HepG2 (cell line): ENCODE measurements around the gene LYPD6B.

ENCODE experiments used
- EZH2 ChIP-seq: conservative IDR thresholded peaks from 2 replicates; pipeline ENCODE4 v1.6.1; 2012; ENCODE audit warnings: mild to moderate bottlenecking, low read depth, low read length, moderate library complexity
- GABPB1 ChIP-seq: IDR thresholded peaks from 2 replicates; pipeline ENCODE4 v1.6.1; 2016; ENCODE audit warnings: mild to moderate bottlenecking, missing genetic modification reagents, moderate library complexity, missing compliant biosample characterization
- HOXD1 ChIP-seq: sonication (generic); formaldehyde crosslinking; IDR thresholded peaks from 2 replicates; pipeline ENCODE4 v1.5.0; 2020; ENCODE audit warnings: missing genetic modification reagents
- JUND ChIP-seq: sonication (generic); formaldehyde crosslinking; IDR thresholded peaks from 2 replicates; pipeline ENCODE4 v1.8.0; 2022; ENCODE audit warnings: mild to moderate bottlenecking, missing genetic modification reagents
- NR2C2 ChIP-seq: sonication (generic); formaldehyde crosslinking; IDR thresholded peaks from 2 replicates; pipeline ENCODE4 v1.4.0; 2020; ENCODE audit warnings: missing genetic modification reagents, mild to moderate bottlenecking, moderate library complexity, borderline replicate concordance
- ONECUT2 ChIP-seq: sonication (generic); formaldehyde crosslinking; IDR thresholded peaks from 2 replicates; pipeline ENCODE4 v1.4.0; 2020; ENCODE audit warnings: missing genetic modification reagents
- ZNF713 ChIP-seq: sonication (generic); formaldehyde crosslinking; IDR thresholded peaks from 2 replicates; pipeline ENCODE4 v1.4.0; 2020; ENCODE audit warnings: mild to moderate bottlenecking, missing genetic modification reagents
- ZNF839 ChIP-seq: sonication (generic); formaldehyde crosslinking; IDR thresholded peaks from 2 replicates; pipeline ENCODE4 v1.4.0; 2020; ENCODE audit warnings: missing genetic modification reagents, mild to moderate bottlenecking, borderline replicate concordance
- TF ChIP-seq, protein P1 (sequence below): sonication (generic); formaldehyde crosslinking; IDR thresholded peaks from 2 replicates; pipeline ENCODE4 v1.5.0; 2020; ENCODE audit warnings: mild to moderate bottlenecking, missing genetic modification reagents, moderate library complexity
- TF ChIP-seq, protein P2 (sequence below): sonication (generic); formaldehyde crosslinking; IDR thresholded peaks from 2 replicates; pipeline ENCODE4 v1.4.0; 2020; ENCODE audit warnings: missing genetic modification reagents, low read depth, mild to moderate bottlenecking, borderline replicate concordance

DNA sequence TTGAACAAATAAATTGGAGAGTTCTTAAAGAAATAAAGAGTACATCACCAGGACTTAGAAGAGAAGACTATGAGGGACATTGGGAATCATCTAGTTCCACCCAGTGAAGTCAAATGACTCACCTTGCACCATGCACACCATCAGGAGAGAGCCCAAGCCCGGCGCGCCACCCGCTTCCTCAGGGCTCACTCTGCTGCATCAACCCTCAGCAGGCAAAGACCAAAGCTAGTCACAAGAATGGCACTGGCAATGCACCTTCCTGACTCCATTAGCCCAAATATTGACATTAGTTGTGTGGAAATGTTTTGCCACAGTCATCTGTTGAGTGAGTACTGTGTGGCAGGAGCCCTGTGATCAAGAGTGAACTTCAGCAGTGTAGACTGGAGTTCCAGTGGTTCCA, 7.1 kb upstream of the LYPD6B start:
- no peak for TF ChIP-seq NR2C2 (CRISPR knock-in tag)
- TF ChIP-seq EZH2, result no peak
- TF ChIP-seq, protein P1, sequence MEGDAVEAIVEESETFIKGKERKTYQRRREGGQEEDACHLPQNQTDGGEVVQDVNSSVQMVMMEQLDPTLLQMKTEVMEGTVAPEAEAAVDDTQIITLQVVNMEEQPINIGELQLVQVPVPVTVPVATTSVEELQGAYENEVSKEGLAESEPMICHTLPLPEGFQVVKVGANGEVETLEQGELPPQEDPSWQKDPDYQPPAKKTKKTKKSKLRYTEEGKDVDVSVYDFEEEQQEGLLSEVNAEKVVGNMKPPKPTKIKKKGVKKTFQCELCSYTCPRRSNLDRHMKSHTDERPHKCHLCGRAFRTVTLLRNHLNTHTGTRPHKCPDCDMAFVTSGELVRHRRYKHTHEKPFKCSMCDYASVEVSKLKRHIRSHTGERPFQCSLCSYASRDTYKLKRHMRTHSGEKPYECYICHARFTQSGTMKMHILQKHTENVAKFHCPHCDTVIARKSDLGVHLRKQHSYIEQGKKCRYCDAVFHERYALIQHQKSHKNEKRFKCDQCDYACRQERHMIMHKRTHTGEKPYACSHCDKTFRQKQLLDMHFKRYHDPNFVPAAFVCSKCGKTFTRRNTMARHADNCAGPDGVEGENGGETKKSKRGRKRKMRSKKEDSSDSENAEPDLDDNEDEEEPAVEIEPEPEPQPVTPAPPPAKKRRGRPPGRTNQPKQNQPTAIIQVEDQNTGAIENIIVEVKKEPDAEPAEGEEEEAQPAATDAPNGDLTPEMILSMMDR (CRISPR knock-in tag), result no peak
- no peak for TF ChIP-seq ONECUT2 (CRISPR knock-in tag)
- TF ChIP-seq, protein P2, sequence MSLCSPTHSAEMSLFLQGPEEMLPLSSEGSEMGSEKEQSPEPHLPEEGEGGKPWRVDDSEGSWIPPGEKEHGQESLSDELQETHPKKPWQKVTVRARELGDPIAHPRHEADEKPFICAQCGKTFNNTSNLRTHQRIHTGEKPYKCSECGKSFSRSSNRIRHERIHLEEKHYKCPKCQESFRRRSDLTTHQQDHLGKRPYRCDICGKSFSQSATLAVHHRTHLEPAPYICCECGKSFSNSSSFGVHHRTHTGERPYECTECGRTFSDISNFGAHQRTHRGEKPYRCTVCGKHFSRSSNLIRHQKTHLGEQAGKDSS, result no peak
- TF ChIP-seq ZNF713, result no peak
- TF ChIP-seq HOXD1 (CRISPR knock-in tag), result no peak
- TF ChIP-seq GABPB1, result no peak
- TF ChIP-seq ZNF839, result no peak
- TF ChIP-seq JUND (CRISPR knock-in tag), result no peak
